GM12872 (cell line): ENCODE results near the gene PAK2.
A peak's percentile ranks its signal among the peaks of the same experiment; 100 is the strongest.

ENCODE experiments used
- TF ChIP-seq, protein P1 (sequence below): IDR thresholded peaks from 3 replicates; pipeline ENCODE4 v1.5.1; 2011; ENCODE audit warnings: low read depth, mild to moderate bottlenecking, low read length, moderate library complexity; ENCODE audit not compliant: insufficient read depth

PAK2 gene

DNA sequence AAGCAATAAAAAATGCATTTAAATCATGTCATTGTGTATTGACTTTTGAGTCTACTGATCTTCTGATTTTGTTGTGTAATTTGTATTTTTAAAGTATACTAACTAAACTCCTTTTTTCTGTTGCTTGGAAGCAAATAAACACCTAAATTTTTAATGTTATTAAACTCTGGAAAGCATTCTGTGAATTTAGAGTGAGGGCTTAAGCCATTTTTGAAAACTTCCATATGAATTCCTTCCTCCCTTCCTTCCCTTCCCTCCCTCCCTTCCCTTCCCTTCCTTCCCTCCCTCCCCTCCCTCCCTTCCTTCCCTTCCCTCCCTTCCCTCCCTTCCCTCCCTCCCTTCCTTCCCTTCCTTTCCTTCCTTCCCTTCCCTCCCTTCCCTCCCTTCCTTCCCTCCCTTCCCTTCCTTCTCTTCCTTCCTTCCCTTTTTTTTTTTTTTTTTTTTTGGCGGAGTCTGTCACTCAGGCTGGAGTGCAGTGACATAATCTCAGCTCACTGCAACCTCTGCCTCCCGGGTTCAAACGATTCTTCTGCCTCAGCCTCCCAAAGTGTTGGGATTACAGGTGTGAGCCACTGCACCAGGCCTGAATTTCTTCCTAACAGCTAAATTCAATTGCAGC lies 71.4 kb downstream of the PAK2 start:
- TF ChIP-seq, protein P1, sequence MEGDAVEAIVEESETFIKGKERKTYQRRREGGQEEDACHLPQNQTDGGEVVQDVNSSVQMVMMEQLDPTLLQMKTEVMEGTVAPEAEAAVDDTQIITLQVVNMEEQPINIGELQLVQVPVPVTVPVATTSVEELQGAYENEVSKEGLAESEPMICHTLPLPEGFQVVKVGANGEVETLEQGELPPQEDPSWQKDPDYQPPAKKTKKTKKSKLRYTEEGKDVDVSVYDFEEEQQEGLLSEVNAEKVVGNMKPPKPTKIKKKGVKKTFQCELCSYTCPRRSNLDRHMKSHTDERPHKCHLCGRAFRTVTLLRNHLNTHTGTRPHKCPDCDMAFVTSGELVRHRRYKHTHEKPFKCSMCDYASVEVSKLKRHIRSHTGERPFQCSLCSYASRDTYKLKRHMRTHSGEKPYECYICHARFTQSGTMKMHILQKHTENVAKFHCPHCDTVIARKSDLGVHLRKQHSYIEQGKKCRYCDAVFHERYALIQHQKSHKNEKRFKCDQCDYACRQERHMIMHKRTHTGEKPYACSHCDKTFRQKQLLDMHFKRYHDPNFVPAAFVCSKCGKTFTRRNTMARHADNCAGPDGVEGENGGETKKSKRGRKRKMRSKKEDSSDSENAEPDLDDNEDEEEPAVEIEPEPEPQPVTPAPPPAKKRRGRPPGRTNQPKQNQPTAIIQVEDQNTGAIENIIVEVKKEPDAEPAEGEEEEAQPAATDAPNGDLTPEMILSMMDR = no peak

DNA sequence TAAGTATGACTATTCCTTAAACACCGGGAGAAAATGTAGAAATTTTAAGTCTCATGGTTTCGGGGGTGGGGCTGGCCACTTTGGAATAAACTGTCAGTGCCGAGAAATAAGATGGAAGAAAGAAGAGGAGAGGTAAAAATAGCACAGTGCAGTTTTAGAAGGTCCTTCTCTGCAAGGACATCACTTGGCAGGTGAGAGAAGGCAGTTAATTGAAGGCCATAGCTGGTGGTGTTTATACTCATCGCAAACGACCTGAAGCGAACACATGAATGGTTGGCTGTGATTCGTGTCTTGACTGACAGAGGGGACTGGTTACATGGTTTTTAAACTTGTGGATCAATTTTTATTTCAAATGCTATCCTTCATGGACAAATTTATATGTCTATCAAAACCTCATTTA lies 73.2 kb downstream of the PAK2 start:
- TF ChIP-seq, protein P1 = no peak

DNA sequence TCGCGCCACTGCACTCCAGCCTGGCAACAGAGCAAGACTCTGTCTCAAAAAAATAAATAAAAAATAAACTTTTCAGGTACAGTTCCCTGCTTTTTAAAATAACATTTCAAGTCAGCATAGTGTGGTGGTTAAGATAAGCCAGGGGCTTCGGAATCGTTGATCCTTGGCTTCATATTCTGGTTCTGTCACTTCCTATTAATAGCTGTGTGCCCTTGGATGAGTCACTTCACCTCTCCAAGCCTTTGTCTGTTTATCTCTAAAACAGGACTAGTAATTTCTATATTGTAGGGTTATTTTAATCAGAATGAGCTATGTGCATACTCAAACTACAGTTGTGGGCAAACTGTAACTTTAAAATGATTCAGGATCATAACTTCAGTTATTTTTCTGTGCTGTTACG lies 74.2 kb downstream of the PAK2 start:
- TF ChIP-seq, protein P1 = no peak

DNA sequence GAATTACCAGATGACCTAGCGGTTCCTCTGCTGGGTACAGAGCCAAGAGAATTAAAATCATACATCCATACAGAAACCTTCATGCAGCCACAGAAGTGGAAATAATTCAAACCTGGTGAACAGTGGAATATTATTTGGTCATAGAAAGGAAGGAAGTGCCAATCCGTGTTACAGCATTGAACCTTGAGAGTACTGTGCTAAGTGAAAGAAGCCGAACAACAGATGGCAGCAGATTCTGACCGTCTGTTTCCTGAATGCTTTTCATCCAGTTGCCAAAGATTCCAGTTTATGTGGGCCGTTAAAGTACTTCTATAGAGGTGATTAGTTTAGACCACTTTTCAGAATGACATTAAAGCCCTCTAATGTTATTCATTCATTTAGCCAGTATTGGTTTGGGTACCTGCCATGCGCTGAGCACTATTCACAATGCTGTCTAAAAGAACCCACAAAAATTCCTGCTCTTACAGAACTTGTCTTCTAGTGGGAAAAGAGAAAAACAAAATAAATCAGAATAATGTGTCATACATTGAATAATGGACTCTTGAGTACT lies 82.2 kb downstream of the PAK2 start:
- TF ChIP-seq, protein P1 = no peak

DNA sequence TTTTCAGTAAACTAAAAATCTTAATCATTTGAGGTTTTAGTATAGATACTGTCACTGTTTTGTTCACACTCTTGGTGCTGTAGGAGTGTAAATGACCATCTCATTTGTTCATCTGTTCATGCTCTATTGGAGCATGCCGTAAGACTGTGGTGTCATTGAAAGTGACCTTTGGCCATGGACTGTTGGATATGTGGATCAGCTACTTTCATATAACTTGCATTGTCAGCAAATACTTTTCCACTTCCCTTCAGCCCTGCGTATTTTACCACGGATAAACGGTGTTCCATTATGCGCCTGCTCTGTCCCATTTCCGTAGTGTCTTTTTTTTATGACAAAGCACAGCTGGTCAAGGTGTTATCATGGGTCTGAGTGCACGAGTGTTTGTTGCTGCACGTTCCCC lies 95.4 kb downstream of the PAK2 start:
- TF ChIP-seq, protein P1 = no peak

DNA sequence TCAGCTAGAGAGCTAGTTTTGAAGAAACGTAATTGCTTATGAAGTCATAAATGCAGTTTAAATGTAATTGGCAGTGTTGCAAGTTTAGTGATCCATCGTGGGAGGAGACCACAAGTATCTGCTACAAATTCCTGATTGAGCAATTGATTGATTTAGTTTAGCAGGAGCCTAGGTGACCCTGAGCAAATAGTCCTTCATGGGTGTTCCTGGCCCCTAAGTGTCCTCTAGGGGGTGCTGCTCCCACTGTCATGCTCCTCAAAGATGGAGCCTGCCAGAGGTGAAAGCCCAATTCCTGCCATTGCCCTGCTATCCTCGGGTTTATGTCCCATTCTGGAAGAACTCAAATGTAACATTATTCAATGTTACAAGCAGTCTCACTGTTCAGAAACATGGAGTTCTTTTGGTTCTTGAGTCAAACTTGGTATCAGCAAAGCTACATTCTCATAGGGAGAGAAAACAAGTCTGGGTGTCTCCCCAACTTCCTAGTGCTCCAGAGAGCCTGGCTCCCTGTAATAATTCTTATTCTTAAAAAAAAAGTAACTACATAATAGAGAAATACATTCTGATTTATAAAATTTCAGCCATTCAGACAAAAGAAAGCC lies 98.3 kb downstream of the PAK2 start:
- TF ChIP-seq, protein P1 = peak; percentile 94

DNA sequence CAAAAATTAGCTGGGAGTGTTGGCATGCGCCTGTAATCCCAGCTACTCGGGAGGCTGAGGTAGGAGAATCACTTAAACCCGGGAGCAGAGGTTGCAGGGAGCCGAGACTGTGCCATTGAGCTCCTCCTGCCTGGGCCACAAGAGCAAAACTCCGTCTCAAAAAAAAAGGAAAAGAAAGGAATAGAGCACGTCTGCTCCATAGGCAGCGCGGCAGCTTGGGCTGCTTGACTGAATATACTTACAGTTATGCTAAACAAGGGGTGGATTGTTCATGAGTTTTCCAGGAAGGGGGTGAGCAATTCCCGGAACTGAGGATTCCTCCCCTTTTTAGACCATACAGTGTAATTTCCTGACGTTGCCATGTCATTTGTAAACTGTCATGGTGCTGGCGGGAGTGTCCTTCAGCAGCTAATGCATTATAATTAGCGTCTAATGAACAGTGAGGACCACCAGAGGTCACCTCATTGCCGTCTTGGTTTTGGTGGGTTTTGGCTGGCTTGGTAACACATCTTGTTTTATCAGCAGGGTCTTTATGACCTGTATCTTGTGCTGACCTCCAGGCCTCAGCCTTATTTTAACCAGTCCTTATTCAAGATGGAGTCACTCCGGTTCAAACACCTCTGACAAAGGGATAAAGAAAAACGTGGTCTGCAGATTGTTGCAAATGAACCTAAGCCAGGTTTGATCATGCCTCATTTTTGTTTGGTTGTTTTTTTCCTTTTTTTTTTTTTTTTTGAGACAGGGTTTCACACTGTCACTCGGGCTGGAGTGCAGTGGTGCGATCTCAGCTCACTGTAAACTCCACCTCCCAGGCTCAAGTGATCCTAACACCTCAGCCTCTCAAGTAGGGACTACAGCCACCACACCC lies 103.1 kb downstream of the PAK2 start:
- TF ChIP-seq, protein P1 = no peak
